ENCODE data around the gene NHERF1.

GRCh38 chr17:74797824-74798223 is 49.4 kb downstream of the NHERF1 start:
- no peak for TF ChIP-seq POLR2A (IDR thresholded peaks at IDR 0.05)
- no peak for TF ChIP-seq CTCF (IDR thresholded peaks at IDR 0.05)

Data from suprapubic skin (tissue), 3 donors.